HG03060 (cell line): ENCODE data around the gene HDAC7.
"Not testable (repeated sequence)": the region's sequence is repeated elsewhere in the genome, so short reads cannot be mapped to it uniquely, and the experiment has no call there.

Experiments
- ATAC-seq: cut with Tn5 transposase; IDR thresholded peaks from one replicate; pipeline ENCODE4 v1.9.1; 2021; ENCODE audit warnings: low read depth, moderate number of reproducible peaks; ENCODE audit not compliant: unreplicated experiment

Gene HDAC7

DNA sequence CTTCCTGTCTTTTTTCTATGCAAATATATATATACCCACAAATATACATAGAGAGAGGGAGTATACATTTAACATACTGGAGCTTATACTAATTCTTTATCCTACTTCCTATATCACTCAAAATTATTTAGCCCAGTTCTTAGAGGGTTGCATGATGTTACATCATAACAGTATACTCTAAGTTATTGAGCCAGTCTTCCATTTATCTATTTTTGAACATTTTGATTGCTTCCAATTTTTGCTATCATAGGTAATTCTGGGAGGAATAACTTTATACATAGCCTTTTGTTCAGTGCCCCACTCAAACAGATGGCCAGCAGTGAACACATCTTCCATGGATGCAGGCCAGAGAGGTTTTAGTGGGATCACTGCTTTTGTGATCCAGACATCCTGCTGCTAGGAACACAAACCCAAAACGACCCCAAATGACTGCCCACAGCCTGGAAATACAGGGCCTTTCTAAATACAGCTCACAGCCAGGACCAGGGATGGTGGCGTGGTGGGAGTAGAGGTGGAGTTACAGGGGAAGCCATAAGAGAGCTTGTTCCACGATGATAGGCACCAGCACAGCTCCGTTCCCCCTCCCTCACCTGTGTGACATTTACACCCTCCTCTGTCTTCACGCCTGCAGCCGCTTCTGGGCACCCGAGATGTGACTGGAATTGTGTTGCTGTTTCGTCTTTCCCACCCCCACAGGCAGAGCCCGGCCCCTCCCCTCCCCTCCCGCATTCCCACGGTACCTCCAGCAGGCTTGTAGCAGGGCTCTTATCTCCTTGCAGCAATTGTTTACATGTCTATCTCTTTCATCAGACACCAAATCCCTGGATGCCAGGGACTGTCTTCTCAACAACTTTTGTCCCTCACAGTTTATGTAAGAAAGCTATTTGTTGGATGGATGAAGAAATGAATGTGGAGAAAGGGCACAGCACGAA, 30.7 kb upstream of the HDAC7 start:
- no peak for ATAC-seq

DNA sequence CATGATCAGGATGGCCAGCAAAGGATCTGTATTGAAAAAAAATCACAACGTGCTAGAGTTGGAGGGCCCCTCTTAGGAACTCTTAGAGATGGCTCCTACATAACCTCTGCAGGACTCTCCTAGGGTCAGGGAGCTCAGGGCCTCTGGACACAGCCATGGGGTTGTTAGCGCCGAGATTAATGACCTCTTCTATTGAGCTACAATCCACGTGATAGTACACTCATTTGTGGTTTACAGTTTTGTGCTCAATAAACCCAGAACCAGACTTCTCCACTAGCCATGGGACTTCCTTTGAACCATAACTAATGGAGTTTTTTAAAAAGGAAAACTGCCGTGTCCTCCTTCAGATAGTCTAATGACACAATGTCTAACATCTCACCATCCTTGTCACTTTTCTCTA, 29.6 kb upstream of the HDAC7 start:
- ATAC-seq, result no peak

DNA sequence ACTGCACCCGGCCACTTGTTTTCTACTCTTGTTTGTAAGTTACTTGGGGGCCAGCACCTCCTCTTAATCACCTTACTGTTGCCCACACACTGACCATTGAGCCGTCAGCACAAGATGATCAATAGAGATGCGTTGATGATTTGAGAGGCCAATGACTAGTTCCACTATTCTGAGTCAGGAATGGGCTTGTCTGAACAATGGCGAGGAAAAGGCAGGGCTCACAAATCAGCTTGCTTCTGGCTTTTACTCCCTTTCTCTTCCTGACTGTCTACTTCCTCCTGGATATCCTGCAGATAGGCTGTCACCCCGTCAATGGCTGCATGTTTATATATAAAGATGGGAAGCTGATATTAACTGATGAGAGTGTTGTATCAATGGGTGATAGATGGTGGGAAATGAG, 29.1 kb upstream of the HDAC7 start:
- ATAC-seq, result no peak

DNA sequence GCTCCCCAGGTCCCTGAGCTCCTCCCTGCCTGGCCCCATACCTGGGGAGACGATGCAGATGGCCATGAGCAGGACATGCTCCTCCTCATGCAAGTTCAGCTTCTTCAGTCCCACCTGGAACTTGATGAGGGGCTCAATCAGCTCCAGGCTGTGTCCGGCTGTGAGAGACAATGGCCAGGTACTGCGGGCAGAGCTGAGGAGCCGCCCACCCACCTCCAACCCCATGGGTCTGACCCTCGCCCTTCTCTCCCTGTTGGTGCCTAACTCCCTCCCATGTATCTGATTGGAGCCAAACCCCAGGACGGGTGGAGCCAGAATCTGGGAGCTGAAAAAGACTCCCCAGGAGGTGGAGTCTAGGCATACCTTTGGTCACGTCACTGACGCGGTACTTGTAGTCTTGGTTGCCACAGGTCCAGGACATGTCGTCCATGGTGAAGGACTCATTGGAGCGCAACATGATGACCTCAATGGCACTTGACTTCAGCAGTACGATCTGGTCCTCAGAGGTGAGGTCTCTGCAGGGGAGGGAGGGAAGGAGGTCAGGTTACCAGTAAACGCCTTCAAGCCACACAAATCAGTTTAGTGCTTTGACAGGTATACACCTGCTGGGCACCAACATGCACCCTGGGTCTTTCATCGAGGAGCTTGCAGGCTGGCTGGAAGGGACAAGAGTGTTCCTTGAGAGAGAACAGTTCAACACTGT, 26.7 kb upstream of the HDAC7 start:
- ATAC-seq, result no peak

DNA sequence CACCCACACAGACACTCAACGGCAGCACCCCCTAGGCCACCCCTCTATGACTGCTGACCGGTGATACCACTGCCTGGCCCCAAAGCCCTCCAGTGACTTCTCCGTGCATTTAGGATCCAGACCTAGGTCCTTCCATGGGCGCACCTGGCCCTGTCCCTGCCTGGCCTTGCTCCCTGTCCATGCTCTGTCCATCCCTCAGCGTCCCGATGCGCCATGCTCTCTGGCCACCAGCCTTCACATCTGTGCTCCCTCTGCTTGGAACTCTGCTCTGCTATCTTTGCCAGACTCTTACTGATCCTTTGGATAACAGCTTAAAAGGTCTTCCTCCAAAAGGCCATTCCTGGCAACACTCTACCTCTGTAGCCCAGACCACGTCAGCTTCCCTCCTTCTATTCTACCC, 25.4 kb upstream of the HDAC7 start:
- no peak for ATAC-seq

DNA sequence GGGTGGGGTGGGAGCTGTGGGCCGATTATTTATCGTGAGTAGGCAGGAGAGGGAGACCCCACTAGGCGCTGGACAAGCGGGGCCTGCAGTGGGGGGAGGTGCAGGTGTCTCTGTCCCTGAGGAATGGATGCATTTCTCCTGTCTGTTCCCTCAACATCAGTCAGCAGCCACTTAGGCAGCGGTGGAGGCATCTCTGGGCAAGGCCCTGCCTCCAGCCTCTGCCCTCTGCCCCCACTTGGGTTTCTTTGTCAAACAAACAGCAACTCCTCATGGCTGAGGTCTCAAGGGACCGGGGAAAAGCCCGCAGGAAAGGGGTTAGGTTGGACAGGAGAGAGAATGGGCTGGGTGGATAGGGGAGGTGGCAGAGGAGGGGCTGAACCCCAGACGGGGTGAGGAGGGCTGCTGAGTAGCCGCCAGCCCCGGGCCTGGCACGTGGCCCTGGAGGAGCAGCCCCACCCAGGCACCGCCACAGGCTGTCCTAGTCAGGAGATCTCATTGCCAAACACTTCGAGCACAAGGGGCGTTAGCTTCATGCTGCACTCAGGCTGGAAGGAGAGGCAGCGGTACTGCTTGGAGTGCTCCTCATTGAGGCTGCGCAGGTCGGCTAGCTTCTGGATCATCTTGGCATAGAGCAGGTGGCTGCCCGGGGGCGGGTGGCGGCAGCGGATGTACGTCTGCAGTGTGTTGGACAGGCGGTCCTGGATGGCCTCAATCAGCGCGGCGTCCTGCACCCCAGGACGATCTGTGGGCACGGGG, 24.7 kb upstream of the HDAC7 start:
- ATAC-seq, result no peak

DNA sequence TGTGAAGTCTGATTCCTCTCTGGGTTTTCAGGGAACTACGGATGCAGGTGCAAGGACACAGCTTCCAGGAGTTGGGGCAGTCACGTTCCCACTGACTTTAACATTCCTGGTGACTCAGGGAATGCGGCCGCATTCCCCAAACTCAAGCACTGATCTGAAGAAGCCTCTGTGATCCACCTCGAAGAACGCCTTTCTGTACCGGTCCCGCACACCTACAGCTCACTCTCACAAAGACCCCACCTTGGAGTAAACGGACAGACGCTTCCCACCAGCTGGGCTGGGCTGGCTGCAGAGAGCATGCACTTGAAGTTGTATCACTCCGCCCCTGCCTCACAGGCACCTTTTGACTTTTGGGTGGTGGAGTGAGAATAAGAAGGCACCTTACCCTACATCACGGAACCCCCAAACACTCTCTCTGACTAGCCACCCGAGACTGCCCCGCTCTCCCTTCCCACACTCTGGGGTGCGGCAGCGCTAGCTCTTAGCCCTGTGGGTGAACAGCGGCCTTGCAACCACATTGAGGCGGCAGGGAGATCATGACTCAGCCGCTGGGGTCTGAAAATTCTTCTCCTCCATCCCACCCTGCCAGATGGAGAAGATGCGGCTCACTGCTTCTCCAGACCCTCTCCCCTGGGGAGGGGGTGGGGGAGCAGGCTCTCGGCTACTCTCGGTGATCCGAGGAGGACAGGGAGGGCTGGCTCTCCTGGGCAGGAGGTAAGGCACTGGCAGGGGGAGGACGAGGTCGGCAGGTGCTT, 23.7 kb upstream of the HDAC7 start:
- ATAC-seq, result no peak

DNA sequence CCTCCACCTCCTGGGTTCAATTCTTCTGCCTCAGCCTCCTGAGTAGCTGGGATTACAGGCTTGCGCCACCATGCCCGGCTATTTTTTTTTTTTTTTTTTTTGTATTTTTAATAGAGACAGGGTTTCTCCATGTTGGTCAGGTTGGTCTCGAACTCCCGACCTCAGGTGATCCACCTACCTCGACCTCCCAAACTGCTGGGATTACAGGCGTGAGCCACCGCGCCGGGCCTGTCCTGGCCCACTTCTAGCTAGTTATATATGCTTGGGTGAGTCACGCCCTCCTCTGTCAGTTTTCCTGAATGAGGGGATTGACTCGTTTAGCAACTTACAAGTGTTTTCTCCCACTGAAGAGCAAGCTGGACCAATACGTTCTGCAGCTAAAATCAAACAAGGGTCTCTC, 22.8 kb upstream of the HDAC7 start:
- ATAC-seq, result not testable (repeated sequence)

DNA sequence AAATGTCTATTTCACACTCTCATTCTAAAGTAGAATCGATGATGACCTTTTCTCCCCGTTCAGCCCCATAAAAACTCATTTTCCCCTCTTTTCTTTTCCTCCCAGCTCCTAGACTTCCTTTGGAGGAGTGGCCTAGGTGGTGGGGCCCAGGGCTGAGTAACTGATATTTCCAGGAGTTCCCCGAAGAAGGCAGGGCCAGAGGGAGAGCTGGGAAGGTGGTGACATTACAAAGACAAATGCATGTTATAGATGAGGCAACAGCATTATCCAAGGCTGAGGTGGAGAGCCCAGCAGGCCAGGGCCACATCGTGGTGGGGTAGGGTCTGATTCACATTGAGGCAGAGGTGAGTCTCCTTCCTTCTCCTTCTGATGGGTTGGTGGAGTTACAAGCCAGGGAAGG, 22.2 kb upstream of the HDAC7 start:
- no peak for ATAC-seq

DNA sequence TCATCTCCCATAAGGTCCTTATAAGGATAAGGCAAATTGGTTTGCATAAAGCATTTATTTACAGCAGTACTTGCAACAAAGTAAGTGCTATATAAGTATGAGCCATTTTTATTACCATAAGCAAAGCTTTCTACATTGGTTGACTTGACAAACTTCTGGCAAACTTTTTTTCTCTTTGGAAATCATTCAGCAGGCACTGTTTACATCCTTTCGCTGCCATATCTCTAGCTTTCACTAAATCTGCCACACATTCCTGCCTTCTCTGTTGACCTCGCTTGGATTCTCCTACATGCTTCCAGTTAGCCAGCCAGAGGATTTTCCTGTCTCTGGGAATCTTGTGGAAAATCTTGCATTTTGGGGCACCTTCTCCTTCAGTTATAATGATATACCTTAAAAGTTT, 21.8 kb upstream of the HDAC7 start:
- no peak for ATAC-seq

DNA sequence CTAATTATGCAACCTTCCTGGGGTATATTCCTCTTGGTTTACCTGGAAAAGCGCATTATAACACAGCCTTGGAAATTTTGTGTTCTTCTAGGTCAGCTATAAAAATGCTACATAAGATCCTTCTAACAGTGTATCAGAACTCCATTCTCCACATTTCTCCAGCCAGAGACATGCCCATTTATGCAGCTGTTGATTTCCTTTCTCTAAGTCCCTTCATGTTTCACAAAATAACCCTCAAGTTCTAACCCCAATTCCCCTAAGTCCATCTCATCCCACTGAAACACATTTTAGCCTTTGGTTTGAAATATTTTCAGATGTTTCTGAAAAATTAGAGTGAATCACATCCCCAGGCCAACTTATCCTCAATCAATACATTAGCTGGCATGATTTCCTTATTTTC, 20.9 kb upstream of the HDAC7 start:
- ATAC-seq, result no peak

DNA sequence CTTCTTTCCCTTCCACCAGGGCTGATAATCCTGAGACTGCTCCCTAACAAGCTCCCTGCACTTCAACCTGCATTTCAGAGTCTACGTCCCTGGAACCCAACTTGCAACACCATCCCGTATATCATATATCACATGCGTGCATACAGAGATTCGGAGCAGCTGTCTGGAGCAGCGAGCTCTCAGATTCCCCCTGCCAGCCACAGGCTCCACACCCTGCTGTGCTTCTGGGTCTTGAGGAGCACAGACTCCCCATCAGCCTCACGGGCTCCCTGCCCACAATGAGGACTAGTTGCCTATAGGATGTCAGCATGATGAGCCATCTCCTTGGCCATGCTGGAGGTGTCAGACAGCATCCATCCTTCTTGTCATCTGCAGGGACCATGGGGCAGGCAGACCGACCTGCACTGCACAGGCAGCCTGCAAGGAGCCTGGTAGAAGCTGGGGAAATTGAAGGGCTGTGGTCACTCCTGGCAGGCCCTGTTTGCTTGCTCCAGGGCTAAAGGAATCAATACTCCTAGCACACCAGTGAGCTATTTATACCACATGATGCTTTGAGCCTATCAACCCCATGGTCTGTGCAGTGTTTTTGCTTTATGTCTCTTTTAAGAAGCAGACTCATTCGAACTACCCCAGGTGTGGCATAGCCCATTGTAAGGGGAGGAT, 19.6 kb upstream of the HDAC7 start:
- no peak for ATAC-seq

DNA sequence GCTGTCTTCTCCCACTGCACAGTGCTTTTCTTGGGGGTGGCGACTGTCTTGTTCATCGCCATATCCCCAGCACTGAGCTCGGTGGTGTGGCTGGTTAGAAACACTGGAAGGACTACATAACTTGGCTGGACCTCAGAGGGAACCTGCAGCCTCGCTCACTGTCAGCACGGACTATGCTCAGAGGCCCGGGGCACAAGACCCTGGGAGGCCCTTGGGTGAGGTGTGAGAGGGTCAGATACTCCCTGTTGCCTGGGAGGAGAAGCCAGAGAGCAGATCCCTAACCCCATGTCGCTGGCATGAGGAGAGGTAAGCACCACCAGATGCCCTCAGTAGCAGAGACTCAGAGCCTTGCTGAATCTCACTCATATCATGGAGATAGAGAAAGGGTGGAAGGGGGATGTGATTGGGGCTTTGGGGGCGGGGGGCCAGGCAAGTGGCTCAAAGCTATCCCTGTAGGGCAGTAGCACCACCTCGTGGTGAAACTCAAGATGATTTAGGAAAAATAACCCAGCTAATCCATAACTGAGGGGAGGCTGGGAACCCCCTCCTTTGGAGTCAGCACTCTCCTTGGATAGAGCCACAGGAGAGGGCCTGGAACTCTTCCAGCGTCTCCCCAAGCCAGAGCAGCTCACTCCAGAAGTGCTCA, 18.7 kb upstream of the HDAC7 start:
- ATAC-seq, result no peak

DNA sequence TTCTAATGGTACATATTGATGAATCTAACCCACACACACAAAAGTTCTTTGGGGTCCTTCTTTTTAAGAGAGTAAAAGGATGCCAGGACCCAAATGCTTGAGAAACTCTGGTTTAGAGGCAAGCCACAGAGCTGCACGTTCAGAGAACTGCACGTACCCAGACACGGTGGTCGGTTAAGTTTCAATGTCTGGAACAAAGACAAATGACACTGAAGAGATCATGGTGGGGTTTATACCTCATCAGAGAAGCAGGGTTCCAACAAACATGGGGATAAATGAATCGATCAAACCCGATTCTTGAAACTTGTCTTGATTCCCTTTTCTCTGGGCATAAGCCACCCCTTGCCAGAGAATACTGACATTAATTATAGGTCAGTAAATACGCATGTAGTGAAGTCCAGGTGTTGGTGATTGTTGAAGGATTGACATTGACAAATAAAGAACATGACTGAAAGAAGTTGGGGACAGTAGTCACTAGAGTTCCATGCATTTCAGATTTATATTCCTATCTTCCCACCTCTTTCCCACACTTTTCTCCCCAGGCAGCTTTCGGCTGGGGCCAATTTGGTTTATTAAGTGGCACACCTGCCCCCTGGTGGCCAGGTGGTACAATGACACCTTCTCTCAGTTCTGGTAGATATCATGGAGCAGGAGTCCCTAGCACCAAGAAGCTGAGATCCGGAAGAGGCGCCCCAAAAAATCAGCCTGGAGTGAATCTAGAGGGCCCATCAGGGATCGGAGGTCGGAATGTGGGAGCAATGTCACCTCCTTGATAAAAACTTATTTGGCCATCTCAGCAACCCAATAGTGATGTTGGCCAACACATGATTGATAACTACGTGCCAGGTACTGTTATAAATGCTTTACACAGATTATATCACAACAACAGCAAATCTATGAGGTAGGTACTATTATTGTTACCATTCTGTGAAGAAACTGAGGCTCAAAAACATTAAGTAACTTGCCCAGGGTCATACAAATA, 17.8 kb upstream of the HDAC7 start:
- no peak for ATAC-seq

DNA sequence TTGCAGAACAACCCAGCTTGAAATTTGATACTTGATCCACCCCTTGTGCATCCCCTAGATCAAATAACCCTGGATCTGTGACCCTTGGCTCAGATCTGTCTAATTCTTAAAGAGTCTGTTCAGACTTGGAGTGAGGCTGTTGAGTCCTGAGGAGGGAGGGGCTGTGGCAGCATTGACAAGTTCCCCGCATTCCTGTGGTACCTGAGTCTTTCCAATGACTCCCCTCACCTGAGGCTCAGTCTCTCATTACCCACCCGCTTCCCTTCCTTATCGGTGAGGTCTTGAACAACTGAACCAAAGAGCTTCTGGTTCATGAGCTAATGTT, 16.1 kb upstream of the HDAC7 start:
- no peak for ATAC-seq

DNA sequence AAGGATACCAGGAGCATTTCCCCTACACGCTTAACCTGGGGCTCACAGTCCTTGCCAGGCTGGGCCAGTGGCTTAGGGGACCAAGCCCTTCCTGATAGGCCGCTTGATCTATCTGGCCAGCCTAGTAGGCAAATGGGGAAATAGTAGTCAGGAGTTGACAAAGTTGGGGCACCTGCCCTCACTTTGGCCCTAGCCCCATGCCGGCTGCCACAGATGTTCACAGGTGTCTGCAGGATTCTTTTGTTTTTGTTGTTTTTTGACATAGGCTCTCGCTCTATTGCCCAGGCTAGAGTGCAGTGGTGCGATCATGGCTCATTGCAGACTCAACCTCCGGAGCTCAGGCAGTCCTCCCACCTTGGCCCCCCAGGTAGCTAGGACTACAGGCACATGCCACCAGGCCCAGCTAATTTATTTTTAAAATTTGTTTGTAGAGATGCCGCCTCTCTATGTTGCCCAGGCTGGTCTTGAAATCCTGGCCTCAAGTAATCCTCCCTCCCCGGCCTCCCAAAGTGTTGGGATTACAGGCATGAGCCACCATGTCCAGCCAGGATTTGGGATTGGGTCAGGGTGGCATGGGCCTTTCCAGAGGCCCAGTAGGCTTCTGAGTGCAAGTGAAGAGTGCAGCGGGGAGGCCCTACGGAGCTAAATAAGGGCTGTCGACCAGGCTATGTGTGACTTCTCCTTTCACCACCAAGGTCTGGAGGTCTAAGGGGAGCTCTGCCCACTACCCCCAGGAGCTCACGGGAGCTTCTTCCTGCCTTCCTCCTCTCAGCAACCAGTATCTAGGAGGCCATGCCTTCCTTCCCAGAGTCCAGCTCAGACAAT, 15.5 kb upstream of the HDAC7 start:
- no peak for ATAC-seq

DNA sequence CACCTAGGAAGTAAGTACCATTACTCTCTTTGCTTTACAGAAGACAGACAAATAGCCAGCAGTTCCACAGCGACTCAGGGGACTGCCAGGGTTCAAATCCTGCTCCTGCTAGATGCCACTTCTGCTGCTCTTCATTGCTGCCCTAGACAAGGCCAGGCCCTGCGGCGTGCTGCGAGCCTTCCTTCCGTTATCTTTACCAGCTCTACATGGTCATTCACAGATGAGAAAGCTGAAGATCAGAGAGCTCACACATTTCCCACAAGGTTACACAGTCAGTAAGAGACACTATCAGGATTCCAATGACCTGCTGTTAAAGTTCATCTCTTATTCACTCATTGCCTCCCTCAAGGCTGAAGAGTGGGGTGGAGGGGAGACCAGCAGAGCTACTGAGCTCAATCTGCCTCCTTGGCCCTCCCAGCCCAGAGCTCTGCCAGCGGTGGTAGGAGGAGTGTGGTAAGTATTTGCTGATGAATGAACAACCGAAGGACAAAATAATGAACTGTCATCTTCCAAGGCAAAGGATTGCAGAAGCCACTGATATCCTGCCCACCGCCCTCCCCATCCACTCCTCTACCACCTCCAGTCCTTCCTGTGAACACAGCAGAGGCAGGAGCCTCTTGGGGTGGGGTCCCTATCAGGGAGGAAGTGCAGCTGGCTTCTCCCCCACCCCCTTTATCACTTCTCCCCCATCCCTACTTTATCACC, 14.6 kb upstream of the HDAC7 start:
- ATAC-seq, result no peak
